Skin epidermis (tissue), 12 donors: ENCODE measurements around the gene MTHFR.

ENCODE experiments used
- H3K27ac ChIP-seq, 21 experiments: fragments of 200-600 bp; sonication (generic) in 11 of 21; one replicate each; pipeline ENCODE4 v1.5.0; 2020; ENCODE audit warnings: mild to moderate bottlenecking in 3 of 21, inconsistent platforms in 2 of 21, moderate library complexity in 2 of 21
- H3K4me3 ChIP-seq, 7 experiments: fragments of 200-600 bp; sonication (generic) in 2 of 7; one replicate each; pipeline ENCODE4 v1.5.0; 2020; ENCODE audit warnings: inconsistent platforms in 2 of 7, mild to moderate bottlenecking in 2 of 7, moderate library complexity in 1 of 7

MTHFR gene

GRCh38 chr1:11835441-11836225 lies 29.9 kb upstream of the MTHFR start:
- Histone ChIP-seq H3K4me3 (no peak overlapping the region), H3K27ac (no peak overlapping the region)

- Histone ChIP-seq H3K27ac (no peak overlapping the region), H3K4me3 (no peak overlapping the region)
Observed at GRCh38 chr1:11833900-11834299, 28.1 kb upstream of the MTHFR start.

GRCh38 chr1:11833497-11833896 lies 27.7 kb upstream of the MTHFR start:
- no peak overlapping the region for H3K4me3 ChIP-seq
- no peak overlapping the region for H3K27ac ChIP-seq

- no peak overlapping the region for H3K27ac ChIP-seq
- H3K4me3 ChIP-seq = no peak overlapping the region
Observed at GRCh38 chr1:11831945-11832725, 26.4 kb upstream of the MTHFR start.

- H3K27ac ChIP-seq = no peak overlapping the region
Observed at GRCh38 chr1:11828511-11828910, 22.7 kb upstream of the MTHFR start.

GRCh38 chr1:11826946-11827345 lies 21.2 kb upstream of the MTHFR start:
- Histone ChIP-seq H3K27ac (no peak overlapping the region), H3K4me3 (no peak overlapping the region)

More at GRCh38 chr1:11828511-11828910, 22.7 kb upstream of the MTHFR start:
- no peak overlapping the region for H3K4me3 ChIP-seq

GRCh38 chr1:11825131-11825530 lies 19.4 kb upstream of the MTHFR start:
- Histone ChIP-seq H3K4me3 (no peak overlapping the region), H3K27ac (no peak overlapping the region)

- Histone ChIP-seq H3K4me3 (no peak overlapping the region), H3K27ac (no peak overlapping the region)
Observed at GRCh38 chr1:11823366-11824137, 17.8 kb upstream of the MTHFR start.

- Histone ChIP-seq H3K27ac (peak overlapping the region in 1 of 21 experiments; percentile 38), H3K4me3 (no peak overlapping the region)
Observed at GRCh38 chr1:11822091-11822490, 16.3 kb upstream of the MTHFR start.

- Histone ChIP-seq H3K4me3 (no peak overlapping the region), H3K27ac (no peak overlapping the region)
Observed at GRCh38 chr1:11817192-11817591, 11.4 kb upstream of the MTHFR start.

- Histone ChIP-seq H3K27ac (no peak overlapping the region), H3K4me3 (no peak overlapping the region)
Observed at GRCh38 chr1:11813021-11813420, 7.3 kb upstream of the MTHFR start.

- Histone ChIP-seq H3K27ac (peak overlapping the region in 16 of 21 experiments; percentile 89 to 99 (median 95)), H3K4me3 (peak overlapping the region in 4 of 7 experiments; percentile 57 to 90 (median 76))
Observed at GRCh38 chr1:11807133-11807532, 1.4 kb upstream of the MTHFR start.

GRCh38 chr1:11806307-11806936 lies 658 bp upstream of the MTHFR start:
- Histone ChIP-seq H3K4me3 (peak overlapping the region; percentile 45 to 97 (median 64)), H3K27ac (peak overlapping the region; percentile 70 to 99 (median 95))

- H3K27ac ChIP-seq = peak overlapping the region; percentile 75 to 99 (median 95)
- H3K4me3 ChIP-seq = peak overlapping the region; percentile 45 to 97 (median 64)
Observed at GRCh38 chr1:11804666-11805421, 920 bp downstream of the MTHFR start.

- Histone ChIP-seq H3K4me3 (peak overlapping the region in 6 of 7 experiments; percentile 31 to 97 (median 48)), H3K27ac (peak overlapping the region in 19 of 21 experiments; percentile 64 to 99 (median 95))
Observed at GRCh38 chr1:11803924-11804665, 1.7 kb downstream of the MTHFR start.

GRCh38 chr1:11802973-11803885 lies 2.5 kb downstream of the MTHFR start:
- Histone ChIP-seq H3K27ac (peak overlapping the region; percentile 8 to 99 (median 92)), H3K4me3 (peak overlapping the region; percentile 31 to 57 (median 47))

GRCh38 chr1:11802616-11802972 lies 3.2 kb downstream of the MTHFR start:
- Histone ChIP-seq H3K27ac (peak overlapping the region in 19 of 21 experiments; percentile 8 to 99 (median 92)), H3K4me3 (peak overlapping the region; percentile 31 to 57 (median 47))
